IMR-90 (cell line): Measurements from ENCODE around the gene PRKACA. TPM values are rescaled to one million over a fixed set of nuclear protein-coding genes. Genes with fewer than 3 reads are reported as not detected.

Source experiments
- ATAC-seq: fragments of 200-7000 bp; cut with Tn5 transposase; 2 replicates; pipeline ENCODE4 v1.9.1; 2020; ENCODE audit warnings: low read depth, mild to moderate bottlenecking, moderate library complexity
- BruUV-seq: library from RNA; stranded (reverse); fragments of 400-500 nt; replicated peaks from 2 replicates; lab custom pipeline; 2021; lab: Mats Ljungman, UMichigan
- CTCF ChIA-PET: fragments of 300-600 bp; formaldehyde crosslinking; extraction: SDS; loops from one replicate; lab custom pipeline; 2021; ENCODE audit warnings: antibody characterized with exemption; lab: Yijun Ruan, JAX
- POLR2A ChIA-PET: fragments of 300-600 bp; sonication (Branson Sonifier 250); formaldehyde crosslinking; loops from one replicate; lab custom pipeline; 2022; ENCODE audit warnings: antibody characterized with exemption; ENCODE audit not compliant: unreplicated experiment; lab: Charles Lee
- DNase-seq: peaks from one replicate; pipeline ENCODE4 v3.0.0; 2013
- H2AFZ ChIP-seq: replicated peaks from 2 replicates; pipeline ENCODE3; 2013; ENCODE audit warnings: low read length, mild to moderate bottlenecking; ENCODE audit not compliant: poor library complexity
- H2AK5ac ChIP-seq: 2 replicates; pipeline ENCODE4 v1.6.1; 2013; ENCODE audit warnings: low read depth, low read length, inconsistent platforms
- H2AK9ac ChIP-seq: replicated peaks from 2 replicates; pipeline ENCODE3; 2013; ENCODE audit warnings: mild to moderate bottlenecking, low read depth, low read length, moderate library complexity; ENCODE audit not compliant: poor library complexity
- H2BK120ac ChIP-seq: 2 replicates; pipeline ENCODE4 v1.6.1; 2013; ENCODE audit warnings: low read depth, low read length, inconsistent platforms
- H2BK15ac ChIP-seq: 3 replicates; pipeline ENCODE4 v1.6.1; 2013; ENCODE audit warnings: low read depth, low read length, inconsistent platforms
- H2BK20ac ChIP-seq: 2 replicates; pipeline ENCODE4 v1.6.1; 2013; ENCODE audit warnings: low read depth, mild to moderate bottlenecking, inconsistent platforms, low read length, moderate library complexity
- H2BK5ac ChIP-seq: 2 replicates; pipeline ENCODE4 v1.6.1; 2013; ENCODE audit warnings: mild to moderate bottlenecking, low read depth, low read length, inconsistent platforms; ENCODE audit not compliant: poor library complexity, severe bottlenecking
- H3K14ac ChIP-seq: replicated peaks from 2 replicates; pipeline ENCODE4 v1.6.1; 2013; ENCODE audit warnings: low read depth, low read length, inconsistent platforms
- H3K18ac ChIP-seq: 2 replicates; pipeline ENCODE4 v1.6.1; 2013; ENCODE audit warnings: low read depth, low read length, control low read depth
- H3K23ac ChIP-seq: 2 replicates; pipeline ENCODE4 v1.6.1; 2013; ENCODE audit warnings: low read depth, low read length, inconsistent platforms
- H3K27ac ChIP-seq: 2 replicates; pipeline ENCODE4 v1.5.1; 2013; ENCODE audit warnings: mild to moderate bottlenecking, control low read depth, low read length; ENCODE audit not compliant: insufficient read depth
- H3K27me3 ChIP-seq: 2 replicates; pipeline ENCODE4 v1.6.1; 2013; ENCODE audit warnings: low read length; ENCODE audit not compliant: control insufficient read depth, insufficient read depth
- H3K36me3 ChIP-seq: 2 replicates; pipeline ENCODE4 v1.6.1; 2013; ENCODE audit warnings: low read length, mixed read lengths; ENCODE audit not compliant: control insufficient read depth, insufficient read depth
- H3K4ac ChIP-seq: 2 replicates; pipeline ENCODE4 v1.6.1; 2013; ENCODE audit warnings: low read depth, low read length, inconsistent platforms
- H3K4me1 ChIP-seq: 2 replicates; pipeline ENCODE4 v1.6.1; 2013; ENCODE audit warnings: low read length, mixed read lengths; ENCODE audit not compliant: control insufficient read depth, insufficient read depth
- H3K4me2 ChIP-seq: 2 replicates; pipeline ENCODE4 v1.6.1; 2013; ENCODE audit warnings: low read depth, mild to moderate bottlenecking, control low read depth, low read length, moderate library complexity
- H3K4me3 ChIP-seq: 2 replicates; pipeline ENCODE4 v1.5.1; 2013; ENCODE audit warnings: low read depth, mild to moderate bottlenecking, control low read depth, low read length, moderate library complexity; ENCODE audit not compliant: insufficient read depth
- H3K56ac ChIP-seq: 2 replicates; pipeline ENCODE4 v1.6.1; 2013; ENCODE audit warnings: low read length, inconsistent platforms; ENCODE audit not compliant: insufficient read depth; ENCODE audit errors: extremely low read depth
- H3K79me1 ChIP-seq, 2 experiments: 2 replicates each; pipeline ENCODE4 v1.6.1; 2013; ENCODE audit warnings: low read length in 2 of 2, inconsistent platforms in 1 of 2, low read depth in 1 of 2
- H3K9ac ChIP-seq: 2 replicates; pipeline ENCODE4 v1.6.1; 2013; ENCODE audit warnings: low read depth, low read length, control low read depth
- H3K9me1 ChIP-seq: 2 replicates; pipeline ENCODE4 v1.6.1; 2013; ENCODE audit warnings: low read length, inconsistent platforms; ENCODE audit not compliant: insufficient read depth
- H3K9me3 ChIP-seq: 2 replicates; pipeline ENCODE4 v1.6.1; 2013; ENCODE audit warnings: low read length; ENCODE audit not compliant: control insufficient read depth, insufficient read depth
- H4K20me1 ChIP-seq: 2 replicates; pipeline ENCODE4 v1.6.1; 2013; ENCODE audit warnings: low read length, inconsistent platforms; ENCODE audit not compliant: insufficient read depth
- H4K5ac ChIP-seq: 2 replicates; pipeline ENCODE4 v1.6.1; 2013; ENCODE audit warnings: mild to moderate bottlenecking, low read depth, low read length, control low read depth
- H4K8ac ChIP-seq, 2 experiments: 2 replicates each; pipeline ENCODE4 v1.6.1; 2013; ENCODE audit warnings: low read depth in 2 of 2, low read length in 2 of 2, control low read depth in 1 of 2, inconsistent platforms in 1 of 2
- H4K91ac ChIP-seq: 2 replicates; pipeline ENCODE4 v1.6.1; 2013; ENCODE audit warnings: low read depth, low read length, inconsistent platforms; ENCODE audit not compliant: insufficient read depth
- FOS ChIP-seq: fragments of 150-350 bp; IDR thresholded peaks from 2 replicates; pipeline ENCODE4 v1.6.1; 2016; ENCODE audit warnings: low read depth, low read length
- NFE2L2 ChIP-seq: fragments of 150-350 bp; IDR thresholded peaks from 2 replicates; pipeline ENCODE4 v1.6.1; 2016; ENCODE audit warnings: low read depth, mild to moderate bottlenecking, low read length
- POLR2A ChIP-seq: IDR thresholded peaks from 2 replicates; pipeline ENCODE4 v1.6.1; 2012; ENCODE audit warnings: mild to moderate bottlenecking, low read depth, low read length
- RAD21 ChIP-seq: IDR thresholded peaks from 2 replicates; pipeline ENCODE4 v1.6.1; 2012; ENCODE audit warnings: low read length, improper control_type of control experiment
- WGBS, 2 experiments: methylation state at CpG; one replicate each; pipeline versions ENCODE4 v1.1.5 to v1.1.7; 2013; ENCODE audit warnings: missing lambda C conversion rate in 2 of 2; ENCODE audit not compliant: insufficient read length in 1 of 2; ENCODE audit errors: extremely low coverage in 2 of 2; 5-methylcytosine and 5-hydroxymethylcytosine counted together
- dilution Hi-C: fragments of 300-500 bp; cut with HindIII; formaldehyde crosslinking; loops from one replicate; pipeline ENCODE4 v1.14.3; 2018; ENCODE audit warnings: low sequenced_read_pairs; ENCODE audit not compliant: unreplicated experiment
- in situ Hi-C: fragments of 300-500 bp; cut with MboI; formaldehyde crosslinking; loops from 3 replicates; pipeline ENCODE4 v1.14.3; 2019; ENCODE audit warnings: low sequenced_read_pairs, inconsistent platforms, mixed read lengths
- intact Hi-C: fragments of 100-400 bp; cut with micrococcal nuclease; formaldehyde crosslinking; loops from 2 replicates; pipeline ENCODE4 v1.10.0; 2022
- polyA plus RNA-seq, 3 experiments: library from polyadenylated mRNA; depleted of rRNA; stranded (reverse); fragments of >200 nt; gene quantifications; 2 replicates each; pipeline ENCODE4 v1.2.3, GENCODE V29; 2012; ENCODE audit warnings: low replicate concordance in 1 of 3
- total RNA-seq: library from RNA; depleted of rRNA; stranded (reverse); fragments of >200 nt; gene quantifications from 2 replicates; pipeline ENCODE4 v1.2.3, GENCODE V29; 2012

PRKACA gene
- total and polyA plus RNA-seq, 2 of the 4 experiments (the other 2 are of a cell fraction), result 18.1 to 94.5 TPM

GRCh38 chr19:14052470-14052869, 65.1 kb downstream of the PRKACA start:
- H2BK15ac ChIP-seq, result no peak overlapping the region
- no peak for TF ChIP-seq FOS
- TF ChIP-seq POLR2A, result no peak
- no peak for TF ChIP-seq NFE2L2
- no peak for TF ChIP-seq RAD21
- H2BK120ac ChIP-seq, result no peak overlapping the region
- H4K91ac ChIP-seq, result no peak overlapping the region
- peaks cover 2% of the 10 kb centered on the region; the same call in 1 of the 2 replicates for H3K9me3 ChIP-seq
- no peak overlapping the region for H4K8ac ChIP-seq
- no peak overlapping the region for H2AK9ac ChIP-seq
- peaks cover 13% of the 10 kb centered on the region; the same call in 1 of the 2 replicates for H3K27me3 ChIP-seq
- H2AK5ac ChIP-seq, result no peak overlapping the region
- H3K4me3 ChIP-seq, result no peak overlapping the region
- H4K20me1 ChIP-seq, result no peaks in the 10 kb centered on the region
- in situ Hi-C loops, result no loop called here
- no peak overlapping the region for H3K4ac ChIP-seq
- ATAC-seq (no peak), DNase-seq (no peak)
- H3K4me1 ChIP-seq, result no peaks in the 10 kb centered on the region
- H3K23ac ChIP-seq, result no peak overlapping the region
- H3K4me2 ChIP-seq, result no peak overlapping the region
- no peaks in the 10 kb centered on the region for H3K79me1 ChIP-seq
- H3K18ac ChIP-seq, result no peak overlapping the region
- no peak overlapping the region for H3K14ac ChIP-seq
- dilution Hi-C loops, result no loop called here
- ChIA-PET POLR2A (no interaction called here), CTCF (interaction anchor here (0.5 kb wide), 1 partner anchor 91 kb away, joined by 3 read pairs; no protein-coding TSS in a partner anchor)
- H3K9me1 ChIP-seq, result no peaks in the 10 kb centered on the region
- intact Hi-C loops, result no loop called here
- no peak overlapping the region for H3K9ac ChIP-seq
- H2BK5ac ChIP-seq, result no peak overlapping the region
- no peaks in the 10 kb centered on the region for H3K36me3 ChIP-seq
- H4K5ac ChIP-seq, result no peak overlapping the region
- H2AFZ ChIP-seq, result no peak overlapping the region
- H2BK20ac ChIP-seq, result no peak overlapping the region
- 87% methylated on average over 3 of the region's 6 CpGs; no CpG with 5 or more reads in 1 of the 2 experiments for WGBS, 2 experiments
- BruUV-seq, result no TSS peak
- no peak overlapping the region for H3K27ac ChIP-seq
- H3K56ac ChIP-seq, result no peak overlapping the region
